Peyer's patch (tissue), 4 donors: ENCODE data around the gene CPVL. TPM values are rescaled to one million over a fixed set of nuclear protein-coding genes. Genes with fewer than 3 reads are reported as not detected.

ENCODE experiments used
- DNase-seq, 3 donors: peaks; one replicate each; pipeline ENCODE4 v3.0.0-alpha.2; 2017 to 2019
- H3K27ac ChIP-seq, 4 donors: fragments of 200-600 bp; sonication (generic); one replicate each; pipeline ENCODE4 v1.5.1; 2016 to 2019
- H3K27me3 ChIP-seq, 2 donors: fragments of 200-600 bp; sonication (generic); one replicate each; pipeline ENCODE4 v1.5.1; 2019
- H3K36me3 ChIP-seq, 3 donors: fragments of 200-600 bp; sonication (generic); one replicate each; pipeline ENCODE4 v1.5.1; 2016 to 2019
- H3K4me1 ChIP-seq, 4 donors: fragments of 200-600 bp; sonication (generic); one replicate each; pipeline ENCODE4 v1.5.1; 2016 to 2019
- H3K4me3 ChIP-seq, 4 donors: fragments of 200-600 bp; sonication (generic); 1 replicate in 3 of 4; 2 replicates in 1 of 4; pipeline ENCODE4 v1.5.1; 2016 to 2019; ENCODE audit warnings: mild to moderate bottlenecking in 1 of 4
- H3K9me3 ChIP-seq, 4 donors: fragments of 200-600 bp; sonication (generic); one replicate each; pipeline ENCODE4 v1.5.1; 2016 to 2019; ENCODE audit warnings: mild to moderate bottlenecking in 1 of 4
- CTCF ChIP-seq, 6 experiments: fragments of 450-650 bp in 4 of 6; fragments of 200-600 bp in 2 of 6; sonication (generic) in 1 of 6; IDR thresholded peaks; one replicate each; pipeline ENCODE4 v1.5.1; 2017 to 2019; ENCODE audit warnings: antibody characterized with exemption in 6 of 6, mild to moderate bottlenecking in 3 of 6, moderate library complexity in 1 of 6
- POLR2A ChIP-seq, 2 donors: fragments of 450-650 bp; IDR thresholded peaks; one replicate each; pipeline ENCODE4 v1.5.1; 2017; ENCODE audit warnings: antibody characterized with exemption in 2 of 2, mild to moderate bottlenecking in 2 of 2, moderate library complexity in 2 of 2
- total RNA-seq, 4 donors: library from RNA; depleted of rRNA; stranded (reverse); fragments of >200 nt; gene quantifications; one replicate each; pipeline ENCODE4 v1.1.0, GENCODE V29; 2016

Gene CPVL
- total RNA-seq, 4 donors from 2014 or later: 2.5 to 16.5 (median 8.0) TPM

- peaks cover 0 to 6% (median 0%) of the 10 kb centered on the region in 4 donors for H3K9me3 ChIP-seq
- H3K27me3 ChIP-seq: peaks cover 0 to 8% of the 10 kb centered on the region in 2 donors
- H3K4me3 ChIP-seq: peak overlapping the region; percentile 32 to 74 (median 56)
- H3K4me1 ChIP-seq: peaks cover 0 to 43% (median 16%) of the 10 kb centered on the region in 4 donors
- peak overlapping the region in 3 of 4 donors; percentile 42 to 82 (median 74) for H3K27ac ChIP-seq
- no peaks in the 10 kb centered on the region for H3K36me3 ChIP-seq
- peak in 2 of 3 donors; percentile 87 to 91 for DNase-seq
- TF ChIP-seq POLR2A (IDR thresholded peaks at IDR 0.05) (peak in 1 of 2 donors; percentile 11), CTCF (IDR thresholded peaks at IDR 0.05) (peak in 4 of 6 experiments; percentile 37 to 90 (median 85))
Measured at GRCh38 chr7:28955718-28956607, 190.4 kb downstream of the CPVL start.

GRCh38 chr7:28955356-28955717 lies 191.0 kb downstream of the CPVL start:
- no peaks in the 10 kb centered on the region for H3K36me3 ChIP-seq
- H3K4me1 ChIP-seq: peaks cover 0 to 43% (median 16%) of the 10 kb centered on the region in 4 donors
- TF ChIP-seq POLR2A (IDR thresholded peaks at IDR 0.05) (no peak), CTCF (IDR thresholded peaks at IDR 0.05) (no peak)
- peak overlapping the region in 2 of 4 donors; percentile 74 to 82 for H3K27ac ChIP-seq
- no peak for DNase-seq
- peaks cover 0 to 8% of the 10 kb centered on the region in 2 donors for H3K27me3 ChIP-seq
- peaks cover 0 to 6% (median 0%) of the 10 kb centered on the region in 4 donors for H3K9me3 ChIP-seq
- H3K4me3 ChIP-seq: peak overlapping the region in 2 of 4 donors; percentile 73 to 74

- Histone ChIP-seq H3K4me3 (no peak overlapping the region), H3K9me3 (peaks cover 0 to 6% (median 0%) of the 10 kb centered on the region in 4 donors), H3K27me3 (peaks cover 0 to 8% of the 10 kb centered on the region in 2 donors), H3K4me1 (peaks cover 0 to 43% (median 16%) of the 10 kb centered on the region in 4 donors), H3K36me3 (no peaks in the 10 kb centered on the region), H3K27ac (peak overlapping the region in 2 of 4 donors; percentile 74 to 82)
- no peak for DNase-seq
- TF ChIP-seq CTCF (IDR thresholded peaks at IDR 0.05) (no peak), POLR2A (IDR thresholded peaks at IDR 0.05) (no peak)
Measured at GRCh38 chr7:28954946-28955345, 191.4 kb downstream of the CPVL start.

- Histone ChIP-seq H3K36me3 (no peaks in the 10 kb centered on the region), H3K4me1 (peaks cover 0 to 43% (median 16%) of the 10 kb centered on the region in 4 donors), H3K27me3 (peaks cover 0 to 8% of the 10 kb centered on the region in 2 donors), H3K4me3 (no peak overlapping the region), H3K27ac (no peak overlapping the region), H3K9me3 (peaks cover 0 to 6% (median 0%) of the 10 kb centered on the region in 4 donors)
- TF ChIP-seq CTCF (IDR thresholded peaks at IDR 0.05): no peak
- TF ChIP-seq POLR2A (IDR thresholded peaks at IDR 0.05): no peak
- DNase-seq: no peak
Measured at GRCh38 chr7:28954471-28954870, 191.9 kb downstream of the CPVL start.

- peak overlapping the region in 1 of 4 donors; percentile 30 for H3K27ac ChIP-seq
- H3K9me3 ChIP-seq: peaks cover 0 to 6% (median 0%) of the 10 kb centered on the region in 4 donors
- H3K4me1 ChIP-seq: peaks cover 0 to 39% (median 16%) of the 10 kb centered on the region in 4 donors
- no peaks in the 10 kb centered on the region for H3K36me3 ChIP-seq
- no peak for DNase-seq
- peaks cover 0 to 8% of the 10 kb centered on the region in 2 donors for H3K27me3 ChIP-seq
- no peak overlapping the region for H3K4me3 ChIP-seq
- TF ChIP-seq CTCF (IDR thresholded peaks at IDR 0.05) (no peak), POLR2A (IDR thresholded peaks at IDR 0.05) (no peak)
Measured at GRCh38 chr7:28953633-28954032, 192.7 kb downstream of the CPVL start.

Other genes starting within 250 kb of the CPVL start
- gene TRIL, start 188.2 kb downstream of the CPVL start, total RNA-seq: 1 to 10 TPM in 2 of 4 donors, under 1 TPM in 2; 0.70 to 1.7 (median 1.0) TPM
- 100 to 1,000 TPM in 3 of 4 donors, 10 to 100 TPM in 1; 29.7 to 159 (median 120) TPM for gene CHN2, start 48.2 kb upstream of the CPVL start, total RNA-seq